Stimulated activated CD8-positive, alpha-beta memory T cell treated with anti-CD3 and anti-CD28 coated beads, Interleukin-15, amount 100 ng/mL, for 4 hours (primary cell): ENCODE data around the gene ZKSCAN3.
"Not testable (repeated sequence)": the region's sequence is repeated elsewhere in the genome, so short reads cannot be mapped to it uniquely, and the experiment has no call there.

Source experiments
- DNase-seq, 2 donors: peaks; one replicate each; pipeline ENCODE4 v3.0.0-alpha.2; 2020; ENCODE audit warnings: low read depth in 2 of 2

The ZKSCAN3 gene

DNA sequence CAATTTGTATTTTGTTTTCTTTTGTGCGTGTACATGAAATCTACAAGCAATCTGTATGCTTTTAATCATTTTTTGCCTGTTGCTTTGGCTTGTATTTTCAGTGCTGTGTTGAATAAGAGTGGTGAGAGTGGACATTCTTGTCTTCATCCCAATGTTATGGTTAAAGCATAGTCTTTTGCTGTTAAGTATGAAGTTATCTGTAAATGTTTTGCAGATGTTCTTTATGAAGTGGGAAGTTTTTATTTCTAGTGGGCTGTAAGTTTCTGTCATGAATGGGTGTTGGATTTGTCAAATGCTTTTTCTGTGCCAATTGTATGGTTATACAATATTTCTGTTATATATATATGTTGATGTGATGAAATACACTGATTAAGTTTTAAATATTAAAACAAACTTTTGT lies 24.2 kb downstream of the ZKSCAN3 start:
- no peak for DNase-seq

DNA sequence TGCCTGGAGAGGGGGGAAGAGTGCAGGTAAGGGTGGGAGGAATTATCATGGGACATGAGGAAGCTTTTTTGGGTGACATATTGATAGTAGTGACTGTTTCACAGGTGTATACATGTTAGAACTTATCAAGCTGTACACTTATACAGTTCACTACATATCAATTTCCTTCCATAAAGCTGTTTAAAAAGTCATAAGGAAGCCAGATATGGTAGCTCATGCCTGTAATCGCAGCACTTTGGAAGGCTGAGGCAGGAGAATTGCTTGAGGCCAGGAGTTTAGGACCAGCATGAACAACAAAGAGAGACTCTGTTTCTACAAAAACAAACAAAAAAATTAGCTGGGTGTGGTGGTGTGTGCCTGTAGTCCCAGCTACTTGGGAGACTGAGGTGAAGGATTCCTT lies 28.1 kb downstream of the ZKSCAN3 start:
- DNase-seq: no peak

DNA sequence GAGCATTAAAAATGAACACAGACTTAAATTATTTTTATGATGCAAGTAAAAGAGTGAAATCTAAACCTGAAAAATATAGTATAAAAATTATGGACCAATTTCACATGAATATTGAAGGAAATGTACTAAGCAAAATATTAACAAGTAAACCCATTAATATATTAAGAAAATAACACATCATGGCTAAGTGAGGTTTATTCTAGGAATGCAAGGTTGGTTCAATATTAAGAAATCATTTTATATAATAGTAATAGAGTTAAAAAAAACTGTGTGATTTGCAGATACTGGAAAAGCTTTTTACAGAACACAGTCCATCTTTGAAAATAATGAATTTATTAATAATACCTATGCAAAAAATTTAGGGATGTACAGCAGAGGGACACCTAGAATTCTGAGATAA lies 28.9 kb downstream of the ZKSCAN3 start:
- DNase-seq: no peak

DNA sequence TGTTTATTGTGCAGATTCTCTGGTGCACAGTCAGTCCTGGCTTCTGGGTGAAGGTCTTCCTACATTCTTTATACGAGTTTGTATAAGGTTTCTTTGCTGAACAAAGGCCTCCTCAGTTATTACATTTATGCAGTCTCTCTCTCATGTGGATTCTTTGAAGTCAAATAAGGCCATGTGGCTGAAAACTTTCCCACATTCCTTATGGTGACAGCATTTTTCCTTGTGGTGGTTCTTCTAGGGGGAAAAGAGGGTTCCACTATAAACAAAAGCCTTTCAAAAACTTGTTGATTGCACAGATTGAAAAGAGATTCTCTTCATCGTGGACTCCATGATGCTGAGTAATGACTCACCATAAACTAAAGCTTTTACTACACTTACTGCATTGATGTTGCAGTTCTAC lies 30.6 kb downstream of the ZKSCAN3 start:
- no peak for DNase-seq

DNA sequence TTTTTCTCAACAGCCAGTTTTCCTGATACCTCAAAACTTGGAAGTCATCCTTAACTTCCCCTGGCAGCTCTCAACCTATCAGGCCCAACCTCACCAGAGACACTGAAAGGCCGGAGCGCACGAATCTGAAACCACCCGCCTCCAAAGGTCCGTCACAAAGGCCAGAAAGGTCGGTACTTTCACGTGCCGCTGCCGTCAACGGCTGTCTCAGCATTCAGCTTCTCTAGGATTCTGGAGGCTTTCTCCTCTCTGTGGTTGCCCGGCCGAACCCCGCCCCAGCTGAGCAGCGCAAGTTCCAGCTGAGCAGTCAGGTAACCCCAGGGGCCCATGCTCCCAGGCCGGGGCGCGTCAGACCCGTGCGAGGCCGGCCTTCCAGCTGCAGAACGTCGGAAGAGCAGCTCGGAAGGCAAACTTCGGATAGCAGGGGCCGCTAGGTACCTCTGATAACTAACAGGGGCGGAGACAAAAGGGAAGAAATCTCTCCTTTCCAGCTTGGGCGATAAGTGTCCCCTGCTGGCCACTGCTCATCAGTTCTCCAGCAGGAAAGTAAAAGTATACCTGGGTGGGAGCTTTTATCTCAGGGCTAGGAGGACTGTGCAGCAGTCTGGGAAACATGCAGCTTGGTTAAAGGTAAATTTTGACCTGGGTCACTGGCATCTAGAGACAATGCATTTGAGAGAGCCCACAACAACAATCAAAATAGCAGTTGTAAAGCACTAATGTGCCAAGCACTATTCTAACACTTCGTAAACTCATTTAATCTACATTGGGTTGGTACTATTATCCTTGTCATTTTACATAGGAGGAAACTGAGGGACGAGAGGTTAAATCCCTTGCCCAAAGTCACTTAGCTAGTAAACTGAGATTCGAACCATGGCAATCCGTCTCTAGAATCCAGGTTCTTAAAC lies 33.7 kb downstream of the ZKSCAN3 start:
- peak; percentile 8 to 10 for DNase-seq

DNA sequence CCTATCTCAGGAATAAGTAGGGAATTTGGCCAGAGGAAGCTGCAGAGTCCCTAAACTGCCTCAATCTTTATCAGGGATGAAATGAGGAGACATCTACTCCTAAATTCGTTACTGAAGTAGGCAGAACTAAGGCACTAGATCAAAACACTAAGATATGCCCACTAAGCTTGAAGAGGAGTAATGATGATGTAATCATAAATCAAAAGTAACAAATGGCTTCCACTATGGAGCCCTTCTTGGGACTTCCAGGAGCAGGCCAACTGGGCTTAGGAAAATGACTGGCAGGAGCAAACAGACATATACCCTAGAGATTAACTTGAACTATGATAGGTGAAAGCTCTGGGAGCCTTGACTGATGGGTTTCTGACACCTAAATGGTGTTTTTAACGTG lies 34.4 kb downstream of the ZKSCAN3 start:
- no peak for DNase-seq

DNA sequence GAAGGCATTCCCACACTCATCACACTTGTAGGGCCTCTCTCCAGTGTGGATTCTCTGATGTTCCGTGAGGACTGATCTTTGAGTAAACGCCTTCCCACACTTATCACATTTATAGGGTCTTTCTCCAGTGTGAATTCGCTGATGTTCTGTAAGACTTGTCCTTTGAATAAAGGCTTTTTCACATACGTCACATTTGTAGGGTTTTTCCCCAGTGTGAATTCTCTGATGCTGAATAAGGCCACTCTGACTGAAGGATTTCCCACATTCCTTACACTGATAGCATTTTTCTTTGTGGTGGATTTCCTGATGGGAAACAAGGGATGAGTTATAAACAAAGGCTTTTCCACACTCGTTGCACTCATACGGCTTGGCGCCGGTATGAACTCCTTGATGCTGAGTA lies 40.9 kb downstream of the ZKSCAN3 start:
- no peak for DNase-seq

DNA sequence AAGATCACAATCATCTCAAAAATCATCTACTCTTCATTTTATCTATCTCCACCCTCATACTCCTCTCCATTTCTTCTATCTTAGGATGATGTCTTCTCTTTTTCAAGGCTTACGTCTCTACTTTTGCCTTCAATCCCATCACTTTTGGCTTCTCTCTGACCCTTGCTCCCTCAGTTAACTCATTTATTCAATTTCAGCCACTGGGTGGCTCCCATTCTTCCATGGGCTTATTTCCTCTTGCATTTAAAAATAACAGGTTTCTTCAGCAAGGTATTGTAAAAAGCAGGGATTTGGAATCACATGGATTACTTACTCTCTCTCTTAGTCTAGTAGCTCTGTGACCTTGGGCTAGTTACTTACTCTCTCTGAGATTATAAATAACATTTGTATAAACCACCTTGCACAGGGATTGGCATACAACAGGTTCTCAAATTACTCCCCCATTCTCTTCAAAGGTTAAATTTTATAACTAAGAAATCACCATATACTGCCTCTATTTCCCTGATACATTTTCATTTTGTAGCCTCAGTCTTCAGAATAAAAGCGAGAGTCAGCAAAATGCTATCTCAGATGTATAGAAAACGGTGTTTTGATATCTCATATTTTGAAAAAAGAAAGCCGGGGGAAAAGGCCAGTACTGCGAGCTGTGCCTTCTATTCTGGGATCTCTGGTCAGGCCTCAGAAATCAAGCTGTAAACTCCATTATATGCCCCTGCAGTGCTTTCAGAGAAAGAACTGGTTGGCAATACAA lies 44.3 kb downstream of the ZKSCAN3 start:
- DNase-seq: no peak

DNA sequence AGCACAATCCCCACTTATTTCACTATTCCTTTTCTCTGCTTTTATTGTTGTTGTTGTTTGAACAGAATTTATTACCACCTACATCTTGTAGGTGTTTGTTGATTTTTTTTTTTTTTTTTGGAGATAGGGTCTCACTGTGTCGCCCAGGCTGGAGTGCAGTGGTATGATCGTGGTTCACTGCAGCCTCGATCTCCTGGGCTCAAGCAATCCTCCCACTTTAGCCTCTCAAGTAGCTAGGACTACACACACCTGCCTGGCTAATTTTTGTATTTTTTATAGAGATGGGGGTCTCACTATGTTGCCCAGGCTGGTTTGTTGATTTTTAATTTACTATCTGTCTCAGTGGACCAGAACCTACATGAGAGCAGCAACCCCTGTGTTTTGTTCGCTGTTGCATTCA lies 46.2 kb downstream of the ZKSCAN3 start:
- DNase-seq: no peak

DNA sequence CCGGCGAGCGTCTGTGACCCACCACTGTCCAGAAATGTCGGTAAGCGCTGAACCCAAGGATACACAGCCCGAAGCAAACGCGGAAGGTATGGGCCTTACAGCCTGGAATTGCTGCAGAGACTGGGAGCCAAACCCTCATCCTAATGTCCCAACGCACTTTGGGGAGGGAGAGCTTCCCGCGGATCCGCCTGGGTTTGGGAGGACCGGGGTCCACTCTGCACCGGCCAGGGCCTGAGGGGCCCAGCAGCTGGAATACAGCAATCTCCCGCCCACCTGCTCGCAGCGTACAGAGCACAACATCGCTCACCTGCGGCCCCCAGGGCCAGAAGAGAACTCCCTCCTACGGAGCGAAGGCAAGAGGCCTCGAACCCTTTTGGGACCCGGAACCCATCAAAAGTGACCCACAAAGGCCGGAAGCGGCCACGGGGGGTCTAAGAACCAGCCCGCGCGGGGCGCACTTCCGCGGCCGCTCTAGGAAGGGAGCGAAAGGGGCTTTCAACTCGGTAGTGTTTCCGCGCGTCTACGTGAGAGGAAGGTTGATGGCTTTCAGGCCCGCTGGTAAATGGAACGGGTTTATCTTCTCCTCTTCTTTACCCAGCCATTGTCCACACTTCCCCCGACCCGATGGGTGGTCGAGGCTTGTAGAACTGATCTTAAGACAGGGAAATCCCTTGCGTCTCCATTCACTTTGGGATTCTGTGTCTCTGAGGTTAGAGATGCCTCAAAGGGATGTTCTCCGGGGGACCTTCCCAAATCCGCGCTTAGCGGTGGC lies 49.8 kb downstream of the ZKSCAN3 start, which contains the start of gene ZSCAN12:
Gene ZSCAN12, minus strand, starts transcription at position 398 of the 772 bp plus-strand sequence. CDS start 1,342 bp downstream, outside the sequence.
- DNase-seq: peak; percentile 67 to 74

DNA sequence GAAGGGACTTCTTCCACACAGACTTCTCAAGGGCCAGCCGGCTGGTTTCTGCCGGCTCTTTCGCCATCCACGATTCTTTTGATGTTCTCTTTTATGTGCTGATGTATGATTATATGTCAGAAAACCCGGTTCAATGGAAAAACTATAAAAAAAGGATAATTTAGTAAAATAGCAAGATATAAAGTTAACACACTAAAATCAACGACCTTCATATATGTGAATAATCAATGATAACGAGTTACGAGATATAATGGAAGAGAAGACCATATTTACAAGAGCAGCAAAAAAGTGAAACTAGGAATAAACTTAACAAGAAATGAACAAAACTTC lies 50.3 kb downstream of the ZKSCAN3 start:
- DNase-seq: no peak

DNA sequence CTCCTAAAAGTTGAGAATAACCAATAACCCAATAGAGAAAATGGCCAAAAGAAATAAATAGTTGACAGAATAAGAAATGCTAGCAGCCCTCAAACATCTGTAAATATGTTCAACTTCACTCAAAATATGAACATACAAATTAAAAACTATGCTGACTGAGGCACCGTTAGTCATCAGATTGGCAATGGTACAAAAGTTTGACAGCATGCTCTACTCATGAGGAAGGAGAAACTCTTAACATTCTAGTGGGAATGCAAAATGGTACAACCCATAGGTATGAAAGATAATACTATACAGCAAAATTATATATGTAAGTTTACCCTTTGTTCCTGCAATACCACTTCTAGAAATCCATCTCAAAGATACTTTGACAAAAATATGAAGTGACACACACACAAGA lies 51.4 kb downstream of the ZKSCAN3 start:
- no peak for DNase-seq

DNA sequence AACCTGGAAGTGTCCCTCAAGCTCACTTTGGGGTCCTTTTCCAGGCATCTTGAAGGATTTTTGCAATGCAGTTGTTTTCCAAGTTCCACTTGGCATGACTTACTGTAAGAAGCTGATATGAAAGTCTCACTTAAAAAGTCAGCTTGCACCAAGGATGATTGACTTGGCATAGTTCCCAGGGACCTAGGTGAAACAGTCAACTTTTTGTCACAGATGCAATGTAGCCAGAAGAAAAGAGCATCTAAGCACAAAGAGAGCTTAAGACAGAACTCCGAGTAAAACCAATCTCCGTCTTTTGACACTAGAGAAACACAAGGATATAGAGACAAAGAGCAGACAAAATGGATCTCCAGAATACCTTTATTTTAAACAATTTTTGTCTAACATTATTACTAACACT lies 52.5 kb downstream of the ZKSCAN3 start:
- DNase-seq: no peak

DNA sequence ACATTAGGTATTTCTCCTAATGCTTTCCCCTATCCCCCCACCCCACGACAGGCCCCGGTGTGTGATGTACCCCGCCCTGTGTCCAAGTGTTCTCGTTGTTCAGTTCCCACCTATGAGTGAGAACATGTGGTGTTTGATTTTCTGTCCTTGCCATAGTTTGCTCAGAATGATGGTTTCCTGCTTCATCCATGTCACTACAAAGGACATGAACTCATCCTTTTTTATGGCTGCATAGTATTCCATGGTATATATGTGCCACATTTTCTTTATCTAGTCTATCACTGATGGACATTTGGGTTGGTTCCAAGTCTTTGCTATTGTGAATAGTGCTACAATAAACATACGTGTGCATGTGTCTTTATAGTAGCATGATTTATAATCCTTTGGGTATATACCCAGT lies 54.2 kb downstream of the ZKSCAN3 start:
- DNase-seq: not testable (repeated sequence)

DNA sequence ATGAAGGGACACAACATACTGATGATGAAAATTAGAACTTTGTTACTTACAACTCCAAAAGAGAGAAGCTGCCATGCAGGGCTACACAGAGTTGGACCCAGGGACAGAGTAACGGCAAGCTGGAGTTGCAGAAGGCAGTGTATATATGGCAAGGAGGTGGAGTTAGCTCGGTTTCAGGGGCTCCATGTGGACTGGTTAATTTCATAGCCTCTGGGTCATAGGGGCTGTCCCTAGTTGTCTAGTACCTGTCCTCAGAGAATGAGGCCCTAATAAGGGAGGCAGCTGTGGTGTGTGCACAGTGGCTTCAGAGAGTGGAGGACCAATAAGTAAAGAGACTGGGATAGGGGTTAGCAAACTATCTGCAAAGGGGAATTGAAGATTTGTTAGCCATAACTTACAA lies 57.7 kb downstream of the ZKSCAN3 start:
- no peak for DNase-seq

DNA sequence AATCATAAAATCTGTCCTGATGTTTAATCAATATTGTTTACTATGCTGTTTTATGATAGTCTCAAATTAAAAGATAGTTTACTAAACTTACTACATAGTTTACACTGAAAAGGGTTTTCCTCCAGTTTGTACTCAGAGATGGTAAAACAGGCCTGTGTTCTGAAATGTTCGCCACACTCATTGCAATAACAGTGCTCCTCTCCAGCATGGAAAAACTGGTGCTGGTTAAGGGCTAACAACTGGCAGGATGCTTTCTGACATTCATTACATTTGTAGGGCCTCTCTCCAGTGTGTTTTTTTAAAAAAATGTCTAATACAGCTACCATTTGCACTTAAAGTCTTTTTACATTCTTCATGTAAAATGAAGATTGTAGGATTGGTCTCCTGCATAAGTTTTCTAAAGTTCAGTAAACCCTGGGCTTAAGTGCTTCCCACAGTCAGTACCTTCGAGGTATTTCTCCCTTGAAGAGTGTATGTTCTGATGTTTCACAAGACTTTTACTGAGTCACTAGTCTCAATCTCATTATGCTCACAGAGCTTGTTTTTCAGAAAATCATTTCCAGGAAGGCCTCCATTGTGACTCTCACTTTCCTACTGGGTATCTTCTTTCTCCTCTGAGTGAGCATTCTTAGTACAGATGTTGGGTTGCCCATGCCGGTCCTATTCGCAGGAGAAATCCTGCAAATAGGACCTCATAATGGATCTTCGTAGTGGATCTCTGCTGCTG lies 58.5 kb downstream of the ZKSCAN3 start:
- DNase-seq: no peak

DNA sequence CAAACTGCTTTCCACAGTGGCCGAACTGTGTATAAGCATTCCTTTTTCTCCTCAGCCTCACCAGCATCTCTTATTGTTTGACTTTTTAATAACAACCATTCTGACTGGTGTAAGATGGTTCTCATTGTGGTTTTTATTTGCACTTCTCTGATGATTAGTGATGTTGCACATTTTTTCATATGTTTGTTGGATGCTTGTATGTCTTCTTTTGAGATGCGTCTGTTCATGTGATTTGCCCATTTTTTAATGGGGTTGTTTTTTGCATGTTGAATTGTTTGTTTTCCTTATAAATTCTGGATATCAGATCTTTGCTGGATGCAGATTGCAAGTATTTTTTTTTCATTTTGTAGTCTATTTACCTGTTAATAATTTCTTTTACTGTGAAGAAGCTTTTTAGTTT lies 61.0 kb downstream of the ZKSCAN3 start:
- no peak for DNase-seq

DNA sequence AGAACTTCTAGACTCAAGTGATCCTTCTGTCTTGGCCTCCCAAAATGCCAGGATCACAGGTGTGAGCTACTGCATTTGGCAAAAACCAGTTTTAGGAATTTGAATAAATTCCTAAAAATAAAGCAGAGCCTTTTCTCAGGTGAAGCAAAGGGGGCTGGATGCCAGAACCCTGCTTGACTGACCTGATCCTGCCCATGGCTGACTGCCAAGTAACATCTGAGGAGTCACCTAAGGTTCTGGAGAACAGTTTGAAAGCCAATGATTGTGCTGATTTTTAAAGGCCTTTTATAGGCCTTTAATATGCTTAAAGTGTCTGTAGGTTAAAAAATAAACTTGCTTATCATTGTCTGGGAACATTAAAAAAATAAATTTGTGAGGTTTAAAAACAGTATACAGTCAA lies 63.9 kb downstream of the ZKSCAN3 start:
- no peak for DNase-seq
